Measurements from ENCODE around the gene MAS1. TPM values are rescaled to one million over a fixed set of nuclear protein-coding genes. Genes with fewer than 3 reads are reported as not detected.

Gene MAS1
- total and polyA plus RNA-seq, 2 of the 13 experiments (the other 11 are each of a cell fraction or from before 2014, with no cell fraction given), result not detected

GRCh38 chr6:159860482-159860881 lies 30.3 kb upstream of the MAS1 start:
- POLR2A ChIA-PET, result no interaction called here
- H3K4me2 ChIP-seq (ENCODE audit: low read depth, low read length), result no peak overlapping the region
- WGBS (ENCODE audit: low lambda C conversion rate), result 90% methylated on average over 1 of the region's 1 CpG
- H2AFZ ChIP-seq (ENCODE audit: low read length), result no peak overlapping the region
- 0 out of 2 replicates have a peak, but pooled peaks cover 6% of the 10 kb centered on the region for H3K4me1 ChIP-seq (ENCODE audit: insufficient read depth, low read length)
- in situ Hi-C loops (cut with HindIII; ENCODE audit: extremely low pct_ligation_motif_present, low pct_unique_long_range_greater_than_20kb) (no loop called here), intact Hi-C loops (cut with micrococcal nuclease; ENCODE audit: unreplicated experiment) (loop anchor here (5.0 kb wide), 1 partner anchor 182 kb away; no protein-coding TSS in a partner anchor)
- peaks cover 4 to 5% of the 10 kb centered on the region in 2 experiments; a peak in 2 of 5 replicates for H3K27me3 ChIP-seq (ENCODE audit: control insufficient read depth in 1 of 2, insufficient read depth in 2 of 2, low read length in 2 of 2)
- CTCF ChIA-PET (ENCODE audit: low intra/inter-chr PET ratio, low total read pairs), result no interaction called here
- H3K79me2 ChIP-seq (ENCODE audit: insufficient read depth, low read length), result no peaks in the 10 kb centered on the region
- no peaks in the 10 kb centered on the region for H4K20me1 ChIP-seq (ENCODE audit: insufficient read depth, low read length)
- BruUV-seq (replicated peaks), result no TSS peak
- ATAC-seq (no peak), FAIRE-seq (no peak), DNase-seq (ENCODE audit: low spot score) (no peak)
- no peaks in the 10 kb centered on the region for H3K36me3 ChIP-seq (replicated peaks in 1 of 2; ENCODE audit: control insufficient read depth in 1 of 2, insufficient read depth in 2 of 2, low read length in 2 of 2)
- H3K9me3 ChIP-seq (ENCODE audit: low read length), result no peaks in the 10 kb centered on the region
- no peak overlapping the region for H3K4me3 ChIP-seq (replicated peaks in 1 of 3; ENCODE audit: insufficient read depth in 1 of 3, low read depth in 2 of 3, low read length in 3 of 3)
- no peak overlapping the region for H3K27ac ChIP-seq (ENCODE audit: extremely low read length, insufficient read depth, low read length)
- H3K9ac ChIP-seq (ENCODE audit: insufficient read depth, low read depth, low read length), result no peak overlapping the region
- TF ChIP-seq REST (IDR thresholded peaks at IDR 0.05; ENCODE audit: borderline replicate concordance in 1 of 2, low read depth in 1 of 2, low read length in 2 of 2) (no peak), AKNA (CRISPR knock-in tag; IDR thresholded peaks at IDR 0.05; ENCODE audit: borderline replicate concordance) (no peak), ZNF280D (CRISPR knock-in tag; IDR thresholded peaks at IDR 0.05) (no peak), SKIL (CRISPR knock-in tag; IDR thresholded peaks at IDR 0.05; ENCODE audit: borderline replicate concordance) (no peak)

All from HepG2 (cell line).